SKM-1 (cell line): ENCODE data around the gene GFY.
"Not testable (repeated sequence)": the region's sequence is repeated elsewhere in the genome, so short reads cannot be mapped to it uniquely, and the experiment has no call there.

ENCODE experiments used
- DNase-seq: peaks from one replicate; lab custom pipeline; 2025; ENCODE audit not compliant: unreplicated experiment; lab: John Stamatoyannopoulos, UW

GFY gene

DNA sequence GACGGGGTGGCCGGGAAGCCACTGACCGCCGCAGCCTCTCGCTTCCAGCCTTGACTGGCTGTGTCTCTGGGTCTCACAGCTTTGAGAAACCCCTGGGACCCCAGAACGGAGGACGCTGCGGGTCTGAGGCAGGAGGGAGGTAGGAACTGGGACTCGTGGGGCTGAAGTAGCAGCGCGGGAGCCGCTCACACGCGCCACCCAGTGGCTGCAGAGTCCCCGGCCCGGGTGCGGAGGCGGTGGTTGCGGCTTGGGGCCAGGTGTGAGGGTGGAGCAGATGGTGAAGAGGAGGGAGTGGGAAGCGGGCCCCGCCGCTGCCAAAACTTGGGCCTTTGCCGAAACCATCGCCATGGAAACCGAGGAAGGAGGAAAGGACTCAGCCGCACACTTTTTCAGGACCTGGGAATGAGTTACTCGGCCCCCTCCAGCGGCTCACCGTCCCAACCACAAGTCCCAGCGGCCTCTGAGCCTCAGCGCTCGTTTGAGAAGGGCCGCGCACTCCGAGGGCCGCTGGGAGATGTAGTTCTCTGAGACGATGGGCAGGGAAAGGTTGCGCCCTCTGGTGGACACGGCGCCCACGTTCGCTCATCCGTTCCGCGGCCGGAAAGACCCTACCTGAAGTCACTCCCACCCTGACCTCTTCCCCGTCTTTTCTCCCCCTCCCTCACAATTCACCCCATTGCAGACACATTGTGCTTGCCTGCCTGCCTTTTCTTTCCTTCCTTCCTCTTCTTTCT, 18.3 kb downstream of the GFY start:
- peak; percentile 68 for DNase-seq

DNA sequence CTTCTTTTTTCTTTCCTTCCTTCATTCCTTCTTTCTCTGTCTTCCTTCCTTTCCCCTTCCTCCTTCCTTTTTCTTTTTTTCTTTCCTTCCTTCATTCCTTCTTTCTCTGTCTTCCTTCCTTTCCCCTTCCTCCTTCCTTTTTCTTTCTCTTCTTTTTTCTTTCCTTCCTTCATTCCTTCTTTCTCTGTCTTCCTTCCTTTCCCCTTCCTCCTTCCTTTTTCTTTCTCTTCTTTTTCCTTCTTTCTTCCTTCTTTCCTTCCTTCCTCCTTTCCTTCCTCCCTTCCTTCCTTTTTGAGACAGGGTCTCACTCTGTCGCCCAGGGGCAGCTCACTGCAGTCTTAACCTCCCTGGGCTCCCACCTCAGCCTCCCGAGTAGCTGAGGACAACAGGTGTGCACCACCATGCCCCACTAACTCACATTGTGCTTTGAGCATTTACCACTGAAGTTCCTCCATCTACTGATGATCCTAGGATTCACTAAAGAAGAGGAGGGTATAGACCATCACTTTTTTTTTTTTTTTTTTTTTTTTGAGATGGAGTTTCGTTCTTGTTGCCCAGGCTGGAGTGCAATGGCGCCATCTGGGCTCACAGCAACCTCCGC, 19.0 kb downstream of the GFY start:
- DNase-seq = not testable (repeated sequence)

DNA sequence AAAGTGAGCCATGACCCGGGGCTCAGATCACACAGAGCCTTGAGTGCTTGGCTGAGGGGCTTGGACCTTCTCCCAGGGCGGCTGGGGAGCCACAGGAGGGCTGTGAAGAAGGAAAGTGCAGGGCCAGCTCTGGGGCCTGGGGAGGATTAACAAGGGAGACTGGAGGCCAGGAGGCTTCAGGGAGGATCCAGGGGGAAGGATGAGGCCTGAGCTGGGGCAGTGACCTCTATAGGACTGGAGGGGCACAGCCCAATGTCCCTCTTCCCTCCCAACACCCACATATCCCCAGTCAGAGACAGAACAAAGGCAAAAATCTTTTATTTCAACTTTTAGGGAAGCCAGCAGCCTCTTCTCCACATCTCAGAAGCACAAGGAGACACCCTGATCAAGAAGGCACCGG, 20.8 kb downstream of the GFY start:
- no peak for DNase-seq

DNA sequence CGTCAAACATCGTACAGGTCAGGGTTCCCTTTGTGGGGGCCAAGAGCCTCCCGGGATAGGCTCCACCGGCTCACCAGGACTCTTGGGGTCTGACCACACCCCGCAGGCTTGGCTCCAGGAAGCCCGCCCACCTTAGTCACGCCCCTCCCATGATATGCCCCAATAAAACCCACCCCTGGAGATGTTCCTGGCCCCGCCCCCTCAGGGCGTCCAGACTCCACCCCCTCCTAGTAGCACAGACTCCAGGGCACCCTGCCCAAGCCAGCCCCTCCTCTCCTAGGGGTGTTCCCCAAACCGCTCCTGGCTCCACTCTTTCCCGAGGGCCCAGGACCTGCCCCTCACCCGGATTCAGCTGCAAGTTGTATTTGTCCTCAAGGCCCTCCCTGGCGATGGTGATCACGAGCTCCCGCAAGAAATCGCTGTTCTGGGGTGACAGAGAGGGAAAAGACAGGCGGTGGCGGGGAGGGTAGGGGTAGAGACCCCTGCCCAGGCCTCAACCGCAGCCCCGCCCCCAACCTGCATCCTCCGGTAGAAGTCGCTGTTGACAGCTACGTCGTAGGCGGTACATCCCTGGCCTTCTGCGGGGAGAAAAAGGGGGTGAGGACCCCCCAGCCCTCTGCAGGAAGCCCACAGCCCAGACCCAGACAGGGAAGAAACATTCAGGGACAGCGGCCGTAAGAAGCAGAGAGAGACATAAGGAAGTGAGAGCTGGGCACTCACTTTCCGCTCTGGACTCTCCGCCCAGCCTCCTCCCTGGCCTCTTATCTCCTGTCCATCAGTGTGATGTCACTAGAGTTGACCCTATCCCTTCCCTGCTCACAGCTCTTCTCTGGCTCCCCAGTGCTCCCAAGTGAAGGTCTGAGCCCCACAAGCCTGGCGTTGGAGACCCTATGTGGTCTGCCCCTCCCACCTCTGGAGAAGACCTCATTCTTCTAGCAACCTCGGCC, 22.6 kb downstream of the GFY start:
- no peak for DNase-seq

DNA sequence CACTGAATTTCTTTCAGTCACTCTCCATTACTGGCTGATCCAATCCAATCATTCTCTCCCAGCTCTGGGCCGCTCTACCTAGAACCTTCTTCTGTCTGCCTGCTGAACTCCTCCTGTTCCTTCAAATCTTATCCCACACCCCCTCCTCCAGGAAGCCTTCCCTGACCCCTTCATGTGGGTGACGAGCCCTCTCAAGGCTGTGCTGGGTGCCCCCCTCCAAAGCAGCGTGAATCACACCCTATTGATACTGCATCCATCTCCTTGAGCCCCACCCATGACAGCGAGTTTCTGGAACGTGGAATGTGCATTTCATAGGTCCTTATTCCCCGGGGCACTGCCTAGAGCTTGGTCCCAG, 23.2 kb downstream of the GFY start:
- no peak for DNase-seq

DNA sequence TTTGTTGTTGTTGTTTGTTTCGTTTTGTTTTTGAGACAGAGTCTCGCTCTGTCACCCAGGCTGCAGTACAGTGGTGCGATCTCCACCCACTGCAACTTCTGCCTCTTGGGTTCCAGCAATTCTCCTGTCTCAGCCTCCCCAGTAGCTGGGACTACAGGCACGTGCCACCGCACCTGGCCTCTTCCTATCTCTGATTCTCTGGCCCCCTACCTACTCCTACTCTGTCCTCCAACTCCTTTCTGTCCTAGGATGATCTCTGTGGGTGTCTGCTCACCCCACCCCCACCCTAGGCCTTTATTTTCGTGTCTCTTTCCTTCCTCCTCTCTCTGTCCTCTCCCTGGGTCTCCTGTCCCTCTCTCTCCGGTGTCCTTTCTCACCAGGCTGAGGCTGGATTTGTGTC, 25.2 kb downstream of the GFY start:
- no peak for DNase-seq

DNA sequence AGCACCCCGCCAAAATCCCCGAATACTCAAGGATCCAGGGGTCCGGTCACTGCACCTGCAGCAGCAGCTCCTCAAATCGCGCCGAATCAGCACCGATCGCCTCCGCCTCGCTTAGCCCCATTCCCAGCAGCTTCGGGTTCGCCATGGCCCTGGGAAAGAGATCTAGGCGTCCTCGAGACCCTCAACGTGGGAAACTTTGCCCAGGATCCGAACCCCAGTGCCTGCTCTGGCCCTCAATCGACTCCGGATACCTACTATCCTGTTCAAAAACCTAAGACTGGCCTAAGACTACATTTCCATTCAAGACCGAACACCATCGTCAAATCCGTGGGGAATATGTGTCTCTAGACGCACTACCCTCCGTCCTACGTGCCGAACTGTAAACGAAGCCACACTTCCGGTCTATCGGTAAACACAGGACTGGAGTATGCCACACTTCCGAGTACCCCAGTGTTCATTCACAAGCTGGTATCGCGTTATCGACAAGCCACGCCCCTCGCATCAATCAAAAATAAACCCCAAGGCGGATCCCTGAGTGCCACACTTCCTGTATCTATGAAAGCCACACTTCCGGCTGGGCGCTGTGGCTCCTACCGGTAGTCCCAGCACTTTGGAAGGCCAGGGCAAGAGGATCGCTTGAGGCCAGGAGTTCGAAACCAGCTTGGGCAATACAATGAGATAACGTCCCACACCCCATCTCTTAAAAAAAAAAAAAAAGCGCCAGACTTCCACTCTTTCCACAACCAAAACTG, 26.4 kb downstream of the GFY start, which contains the start of gene PIH1D1:
TSS of gene PIH1D1 (minus strand) at position 385 of the 752 bp plus-strand sequence. CDS start at position 145, 240 bp downstream.
- DNase-seq = peak; percentile 91

DNA sequence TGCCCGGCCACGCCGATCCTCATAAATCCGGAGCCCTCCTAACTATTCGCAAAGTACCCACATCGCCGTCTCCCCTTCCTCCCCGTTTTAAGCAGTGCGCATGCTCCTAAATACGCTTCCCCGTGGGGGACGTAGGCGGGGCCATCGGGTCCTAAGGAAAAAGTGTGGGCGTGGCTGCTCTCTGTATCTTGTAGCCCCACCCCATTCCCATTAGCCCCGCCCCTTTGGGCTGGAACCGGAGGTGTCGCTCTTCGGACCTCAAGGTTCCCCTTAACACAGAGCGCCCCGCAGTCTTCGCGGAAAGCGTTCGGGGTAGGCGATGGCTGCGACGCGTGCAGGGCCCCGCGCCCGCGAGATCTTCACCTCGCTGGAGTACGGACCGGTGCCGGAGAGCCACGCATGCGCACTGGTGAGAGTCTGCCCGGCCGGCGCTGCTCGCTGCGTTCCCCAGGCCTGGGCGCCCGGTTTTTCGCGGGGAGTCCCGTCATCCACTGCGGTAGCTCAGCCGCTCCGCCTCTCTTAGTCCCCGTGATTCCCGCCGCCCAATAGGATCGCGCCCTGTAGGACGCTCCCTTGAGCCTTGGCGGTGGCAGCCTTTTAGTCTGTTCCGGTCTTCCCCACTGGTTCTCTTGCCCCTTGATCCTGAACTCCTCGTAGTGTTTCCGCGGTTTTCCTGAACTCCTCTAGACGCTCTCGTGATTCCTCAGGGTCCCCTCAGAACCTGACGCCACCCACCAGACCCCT, 28.0 kb downstream of the GFY start, which contains the start of gene ALDH16A1:
TSS of gene ALDH16A1 (plus strand) at position 213 of the 744 bp plus-strand sequence. CDS start at position 320, 107 bp downstream.
- DNase-seq = peak; percentile 61

DNA sequence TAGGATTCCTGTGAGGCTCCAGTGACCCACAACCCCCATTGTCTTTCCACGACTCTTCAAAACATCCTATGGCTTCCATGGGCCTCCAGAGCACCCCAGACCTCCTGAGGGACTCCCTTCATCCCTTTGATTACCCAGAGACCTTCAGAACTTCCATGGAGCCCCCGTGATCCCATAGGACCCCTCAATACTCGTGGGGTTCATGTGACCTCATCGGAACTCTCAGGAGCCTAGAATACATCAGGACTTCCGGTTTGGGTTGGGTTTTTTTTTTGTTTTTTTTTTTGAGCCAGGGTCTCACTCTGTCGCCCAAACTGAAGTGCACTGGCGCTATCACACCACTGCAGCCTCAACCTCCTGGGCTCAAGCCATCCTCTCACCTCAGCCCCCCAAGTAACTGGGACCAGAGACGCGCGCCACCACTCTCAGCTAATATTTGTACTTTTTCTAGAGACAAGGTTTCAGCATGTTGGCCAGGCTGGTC, 28.6 kb downstream of the GFY start:
- no peak for DNase-seq

DNA sequence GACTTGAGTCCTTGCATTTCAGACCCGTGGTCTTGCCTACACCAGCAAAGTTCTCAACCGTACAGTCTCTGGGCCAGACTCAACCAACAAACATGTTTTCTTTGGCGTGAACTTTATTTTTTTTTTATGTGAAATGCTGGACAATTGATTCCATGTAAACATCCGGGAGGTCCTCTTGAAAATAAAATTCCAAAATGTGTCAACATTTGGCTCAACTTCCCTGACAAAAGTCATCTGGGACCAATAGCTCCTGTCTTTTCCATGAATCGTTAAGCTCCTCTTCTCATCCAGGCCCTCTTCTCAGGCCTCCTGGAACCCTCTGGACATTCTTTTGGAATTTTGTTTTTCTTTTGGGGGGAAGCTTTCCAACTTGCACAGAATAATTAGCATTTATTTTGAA, 30.6 kb downstream of the GFY start:
- DNase-seq = no peak

DNA sequence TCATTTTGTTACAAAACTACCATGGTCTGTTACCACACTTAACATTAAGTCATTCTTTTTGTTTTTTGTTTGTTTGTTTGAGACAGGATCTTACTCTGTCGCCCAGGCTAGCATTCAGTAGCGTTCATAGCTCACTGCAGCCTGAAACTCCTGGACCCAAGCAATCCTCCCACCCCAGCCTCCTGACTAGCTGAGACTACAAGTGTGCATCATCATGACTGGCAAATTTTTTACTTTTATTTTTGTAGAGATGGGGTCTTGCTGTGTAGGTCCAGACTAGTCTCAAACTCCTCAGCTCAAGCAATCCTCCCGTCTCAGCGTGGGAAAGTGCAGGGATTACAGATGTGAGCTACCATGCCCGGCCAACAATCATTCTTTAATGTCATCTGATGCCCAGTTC, 31.1 kb downstream of the GFY start:
- DNase-seq = no peak

DNA sequence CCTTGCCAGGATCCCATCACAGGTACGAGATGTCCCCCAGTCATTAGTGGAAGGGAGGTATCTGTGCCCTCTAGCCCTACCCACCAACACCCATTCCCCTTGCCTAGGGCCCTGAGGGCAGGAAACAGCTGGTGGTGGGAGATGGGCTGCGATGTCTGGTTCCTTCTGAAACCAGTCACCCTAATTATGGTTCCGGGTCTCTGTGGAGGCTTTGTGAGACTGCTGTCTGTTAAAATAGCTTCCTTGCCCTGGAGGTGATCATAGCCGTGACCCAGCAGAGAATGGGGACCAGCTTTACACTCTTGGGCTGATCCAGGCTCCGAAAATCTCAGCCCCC, 33.3 kb downstream of the GFY start:
- no peak for DNase-seq

DNA sequence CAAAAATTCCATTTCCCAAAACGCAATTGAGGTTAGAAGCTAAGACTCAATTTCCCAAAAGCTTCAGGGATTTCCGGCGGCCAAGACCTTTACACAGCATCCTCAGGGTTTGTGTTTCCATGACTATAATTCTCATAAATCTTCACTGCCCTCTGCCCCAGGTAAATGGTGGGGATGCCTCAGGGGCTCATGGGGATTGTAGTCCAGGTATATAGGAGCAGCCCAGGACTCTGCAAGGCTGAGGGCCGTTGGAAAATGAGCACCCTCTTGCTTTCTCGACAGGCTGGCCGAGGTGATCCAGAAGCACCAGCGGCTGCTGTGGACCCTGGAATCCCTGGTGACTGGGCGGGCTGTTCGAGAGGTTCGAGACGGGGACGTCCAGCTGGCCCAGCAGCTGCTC, 34.2 kb downstream of the GFY start:
- DNase-seq = no peak

DNA sequence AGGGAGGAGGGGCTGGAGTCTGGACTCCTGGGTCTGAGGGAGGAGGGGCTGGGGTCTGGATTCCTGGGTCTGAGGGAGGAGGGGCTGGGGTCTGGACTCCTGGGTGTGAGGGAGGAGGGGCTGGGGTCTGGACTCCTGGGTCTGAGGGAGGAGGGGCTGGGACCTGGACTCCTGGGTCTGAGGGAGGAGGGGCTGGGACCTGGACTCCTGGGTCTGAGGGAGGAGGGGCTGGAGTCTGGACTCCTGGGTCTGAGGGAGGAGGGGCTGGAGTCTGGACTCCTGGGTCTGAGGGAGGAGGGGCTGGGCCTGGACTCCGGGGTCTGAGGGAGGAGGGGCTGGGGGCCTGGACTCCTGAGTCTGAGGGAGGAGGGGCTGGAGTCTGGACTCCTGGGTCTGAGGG, 35.9 kb downstream of the GFY start:
- not testable (repeated sequence) for DNase-seq

DNA sequence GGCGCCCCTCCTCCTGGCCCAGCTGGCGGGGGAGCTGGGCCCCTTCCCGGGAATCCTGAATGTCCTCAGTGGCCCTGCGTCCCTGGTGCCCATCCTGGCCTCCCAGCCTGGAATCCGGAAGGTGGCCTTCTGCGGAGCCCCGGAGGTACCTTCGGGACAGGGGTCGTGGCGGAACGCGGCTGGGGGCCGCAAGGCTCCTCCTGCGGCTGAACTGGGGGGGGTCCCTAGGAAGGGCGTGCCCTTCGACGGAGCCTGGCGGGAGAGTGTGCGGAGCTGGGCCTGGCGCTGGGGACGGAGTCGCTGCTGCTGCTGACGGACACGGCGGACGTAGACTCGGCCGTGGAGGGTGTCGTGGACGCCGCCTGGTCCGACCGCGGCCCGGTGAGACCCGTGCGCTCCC, 36.5 kb downstream of the GFY start:
- DNase-seq = no peak

DNA sequence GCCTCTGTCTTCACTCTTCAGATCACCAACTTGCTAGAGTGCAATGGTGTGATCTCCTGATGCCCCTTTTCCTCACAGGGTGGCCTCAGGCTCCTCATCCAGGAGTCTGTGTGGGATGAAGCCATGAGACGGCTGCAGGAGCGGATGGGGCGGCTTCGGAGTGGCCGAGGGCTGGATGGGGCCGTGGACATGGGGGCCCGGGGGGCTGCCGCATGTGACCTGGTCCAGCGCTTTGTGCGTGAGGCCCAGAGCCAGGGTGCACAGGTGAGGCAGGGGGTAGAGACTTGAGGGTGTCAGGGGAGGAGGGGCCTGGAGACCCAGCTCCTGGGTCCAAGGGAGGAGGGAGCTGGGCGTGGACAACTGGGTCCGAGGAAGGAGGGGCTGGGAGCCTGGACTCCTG, 37.3 kb downstream of the GFY start:
- no peak for DNase-seq

DNA sequence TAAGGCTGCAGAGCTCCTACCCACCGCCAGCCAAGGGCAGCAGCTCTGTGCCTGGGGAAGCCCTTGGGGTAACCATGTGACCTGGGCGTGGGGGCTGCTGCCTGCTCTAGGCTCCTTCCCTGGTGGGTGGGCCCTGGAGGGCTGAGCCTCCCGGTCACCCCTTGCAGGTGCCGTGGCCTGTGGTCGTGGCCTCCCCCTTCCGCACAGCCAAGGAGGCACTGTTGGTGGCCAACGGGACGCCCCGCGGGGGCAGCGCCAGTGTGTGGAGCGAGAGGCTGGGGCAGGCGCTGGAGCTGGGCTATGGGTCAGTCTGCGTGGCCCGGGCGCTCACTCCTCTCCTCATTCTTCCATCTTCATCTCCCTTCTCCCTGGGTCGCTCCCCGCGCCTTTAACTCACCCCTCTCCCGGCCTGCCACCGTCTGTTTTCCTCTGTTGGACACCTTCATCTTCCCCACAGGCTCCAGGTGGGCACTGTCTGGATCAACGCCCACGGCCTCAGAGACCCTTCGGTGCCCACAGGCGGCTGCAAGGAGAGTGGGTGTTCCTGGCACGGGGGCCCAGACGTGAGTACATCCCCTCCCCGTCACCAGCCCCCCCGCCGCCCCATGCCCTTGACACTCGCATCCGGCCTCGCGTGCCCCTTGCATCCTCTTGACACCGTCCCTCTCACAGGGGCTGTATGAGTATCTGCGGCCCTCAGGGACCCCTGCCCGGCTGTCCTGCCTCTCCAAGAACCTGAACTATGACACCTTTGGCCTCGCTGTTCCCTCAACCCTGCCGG, 39.0 kb downstream of the GFY start:
- no peak for DNase-seq

DNA sequence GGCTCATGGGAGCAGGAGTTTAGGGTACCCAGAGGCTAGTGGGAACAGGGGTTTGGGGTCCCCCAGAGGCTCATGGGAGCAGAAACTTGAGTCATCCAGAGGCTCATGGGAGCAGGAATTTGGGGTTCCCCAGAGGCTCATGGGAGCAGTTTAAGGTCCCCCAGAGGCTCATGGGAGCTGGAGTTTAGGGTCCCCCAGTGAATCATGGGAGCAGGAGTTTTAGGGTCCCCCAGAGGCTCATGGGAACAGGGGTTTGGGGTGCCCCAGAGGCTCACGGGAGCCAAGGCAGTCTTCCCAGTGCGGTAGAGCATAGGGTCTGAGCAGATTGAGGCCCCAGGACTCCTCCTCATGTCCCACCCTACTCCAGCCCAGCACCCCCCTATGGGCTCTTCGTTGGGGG, 40.2 kb downstream of the GFY start:
- DNase-seq = no peak

DNA sequence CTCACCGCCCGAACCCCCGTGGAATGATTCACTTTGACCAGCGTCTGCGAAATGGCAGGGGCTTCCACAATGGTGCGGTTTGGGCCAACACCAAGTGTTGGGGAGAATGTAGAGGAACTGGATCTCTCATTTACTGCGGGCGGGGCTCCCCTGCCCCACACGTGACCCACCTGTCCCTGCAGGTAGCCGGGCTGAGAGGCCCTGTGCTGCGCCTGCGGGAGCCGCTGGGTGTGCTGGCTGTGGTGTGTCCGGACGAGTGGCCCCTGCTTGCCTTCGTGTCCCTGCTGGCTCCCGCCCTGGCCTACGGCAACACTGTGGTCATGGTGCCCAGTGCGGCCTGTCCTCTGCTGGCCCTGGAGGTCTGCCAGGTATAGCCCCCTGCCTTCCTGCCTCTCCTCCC, 43.0 kb downstream of the GFY start:
- no peak for DNase-seq
